Islet of Langerhans (tissue), 1 donor: ENCODE measurements around the gene SCAP.
"Not testable (repeated sequence)": the region's sequence is repeated elsewhere in the genome, so short reads cannot be mapped to it uniquely, and the experiment has no call there.

ENCODE experiments used
- FAIRE-seq: peaks from one replicate; lab custom pipeline; 2011; peaks lifted over from hg19 to GRCh38; lab: Jason Lieb, UNC

Gene SCAP

DNA sequence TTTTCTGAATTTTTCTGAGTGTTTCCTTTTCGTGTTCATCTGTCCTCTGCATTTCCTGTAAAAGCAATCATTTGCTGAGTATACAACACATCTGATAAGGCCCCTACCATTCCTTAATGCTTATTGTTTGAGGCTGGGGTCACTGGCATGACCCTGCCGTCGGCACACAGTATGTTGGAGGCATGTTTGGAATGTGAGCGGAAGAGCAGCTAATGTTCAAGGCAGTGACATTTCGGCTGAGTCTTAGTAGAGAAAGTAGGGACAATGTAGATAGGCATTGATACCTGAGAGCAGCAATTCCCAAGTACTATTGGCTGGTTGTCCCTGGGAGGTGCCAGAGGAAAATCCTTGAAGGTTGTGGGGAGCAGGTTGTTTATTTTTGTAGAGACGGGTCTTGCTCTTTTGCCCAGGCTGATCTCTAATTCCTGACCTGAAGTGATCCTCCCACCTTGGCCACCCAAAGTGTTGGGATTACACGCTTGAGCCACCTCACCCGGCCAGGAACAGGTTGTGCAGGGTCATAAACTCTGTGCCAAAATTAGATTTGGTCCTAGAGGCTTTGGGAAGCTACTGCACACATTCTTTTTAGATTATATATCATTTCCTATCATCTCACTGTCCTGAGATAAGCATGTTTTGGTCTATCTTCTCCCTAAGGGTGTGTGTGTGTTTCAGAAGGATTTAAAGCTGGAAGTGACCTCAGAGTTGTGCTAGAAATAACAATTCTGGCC lies 81.4 kb downstream of the SCAP start:
- FAIRE-seq, result no peak

DNA sequence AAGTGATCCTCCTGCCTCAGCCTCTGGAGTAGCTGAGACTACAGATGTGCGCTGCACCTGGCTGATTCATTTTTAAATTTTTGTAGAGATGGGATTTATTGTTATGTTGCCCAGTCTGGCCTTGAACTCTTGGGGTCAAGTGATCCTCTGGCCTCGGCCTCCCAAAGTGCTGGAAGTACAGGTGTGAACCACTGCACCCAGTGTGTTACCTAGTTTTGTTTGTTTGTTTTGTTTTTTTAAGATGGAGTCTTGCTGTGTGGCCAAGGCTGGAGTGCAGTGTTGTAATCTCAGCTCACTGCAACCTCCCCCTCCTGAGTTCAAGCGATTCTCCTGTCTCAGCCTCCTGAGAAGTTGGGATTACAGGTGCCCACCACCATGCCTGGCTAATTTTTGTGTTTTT lies 82.8 kb downstream of the SCAP start:
- no peak for FAIRE-seq

DNA sequence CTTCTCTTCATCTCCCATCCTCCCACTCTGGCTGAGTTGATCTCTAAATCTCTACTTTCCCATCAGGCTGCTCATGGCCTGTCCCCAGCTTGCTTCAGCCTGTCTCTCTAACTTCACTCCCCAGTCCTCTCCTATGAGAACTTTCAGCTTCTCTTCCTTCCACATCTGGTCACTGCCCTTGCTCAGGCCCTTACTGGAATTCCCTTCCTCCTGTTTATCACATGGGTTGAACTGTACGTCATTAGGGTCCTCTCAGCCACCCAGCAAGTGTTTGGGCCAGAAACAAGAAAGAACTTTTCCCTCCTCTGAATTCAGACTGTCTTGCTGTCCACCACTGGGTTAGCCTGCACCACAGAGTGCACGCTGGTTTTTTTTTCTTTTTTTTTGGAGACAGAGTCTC lies 89.9 kb downstream of the SCAP start:
- FAIRE-seq, result no peak

DNA sequence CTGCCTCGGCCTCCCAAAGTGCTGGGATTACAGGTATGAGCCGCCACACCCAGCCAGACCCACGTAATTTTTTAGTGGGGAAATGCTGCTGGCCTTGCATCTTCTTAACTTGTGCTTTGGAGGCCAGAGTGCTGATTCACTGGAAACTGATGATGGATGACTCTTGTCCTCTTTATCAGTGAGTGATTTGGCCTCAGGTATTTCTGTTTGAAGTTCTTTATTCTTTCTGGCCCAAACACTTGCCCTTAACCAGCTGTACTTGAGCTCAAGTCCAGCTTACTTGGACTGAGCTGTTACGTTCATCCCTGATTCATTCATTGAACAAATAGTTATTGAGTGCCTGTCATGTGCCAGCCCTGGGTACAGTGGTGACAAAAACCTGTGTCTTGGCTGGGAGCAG lies 90.7 kb downstream of the SCAP start:
- FAIRE-seq, result no peak

DNA sequence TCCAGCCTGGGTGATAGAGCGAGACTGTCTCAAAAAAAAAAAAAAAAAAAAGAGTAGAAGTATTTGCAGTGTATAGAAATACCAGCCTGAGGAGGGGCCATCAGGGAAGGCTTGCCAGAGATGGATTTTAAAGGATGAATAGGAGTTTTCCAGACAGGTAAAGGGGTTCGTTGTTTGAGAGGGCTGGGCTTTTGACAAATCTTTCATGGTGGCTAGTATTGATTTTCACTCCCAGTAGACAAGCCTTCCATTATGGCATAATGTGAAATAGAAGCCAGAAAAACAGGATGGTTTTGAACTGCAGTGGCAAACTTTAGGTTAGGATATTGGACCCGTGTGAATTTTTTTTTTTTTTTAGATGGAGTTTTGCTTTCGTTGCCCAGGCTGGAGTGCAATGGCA lies 91.3 kb downstream of the SCAP start:
- FAIRE-seq, result no peak

DNA sequence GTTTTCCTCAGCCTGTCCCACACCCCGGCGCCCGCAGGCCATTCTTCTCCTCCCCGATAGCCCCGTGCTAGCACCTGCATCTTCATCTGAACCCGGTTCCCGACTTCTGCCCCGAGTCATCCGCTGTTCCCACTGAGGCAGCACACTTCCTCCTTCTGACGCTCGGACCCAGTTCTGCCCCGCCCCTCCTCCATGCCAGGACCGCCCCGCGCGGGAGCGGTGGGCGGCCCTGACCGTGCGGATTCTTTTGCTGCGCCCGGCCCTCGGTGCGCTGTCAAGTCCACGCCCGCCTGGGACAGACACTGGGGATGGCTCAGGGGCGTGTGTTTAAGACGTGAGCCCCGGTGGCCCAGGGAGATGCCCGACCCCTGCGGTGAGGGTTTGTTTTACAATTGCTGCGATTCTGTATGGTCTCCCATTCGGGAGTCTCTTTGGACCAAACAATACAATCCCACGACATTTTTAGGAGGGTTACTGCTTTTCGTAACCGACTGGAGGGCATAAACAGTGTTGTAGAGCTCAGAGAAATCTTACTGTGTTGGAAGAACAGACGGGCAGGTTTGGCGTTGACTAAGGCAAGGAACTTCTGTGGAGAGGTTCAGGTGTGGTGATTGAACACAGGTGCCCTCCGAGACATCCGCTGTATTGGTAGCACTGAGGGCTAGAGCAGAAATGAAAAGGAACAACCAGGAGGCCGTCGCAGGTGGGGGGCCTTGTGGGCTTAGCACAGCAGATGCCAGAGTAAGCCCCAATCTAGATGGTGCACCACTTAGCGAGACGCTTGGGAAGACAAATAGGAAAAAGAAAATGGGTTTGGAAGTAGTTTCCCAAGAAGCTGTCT lies 94.2 kb downstream of the SCAP start:
- FAIRE-seq, result no peak

DNA sequence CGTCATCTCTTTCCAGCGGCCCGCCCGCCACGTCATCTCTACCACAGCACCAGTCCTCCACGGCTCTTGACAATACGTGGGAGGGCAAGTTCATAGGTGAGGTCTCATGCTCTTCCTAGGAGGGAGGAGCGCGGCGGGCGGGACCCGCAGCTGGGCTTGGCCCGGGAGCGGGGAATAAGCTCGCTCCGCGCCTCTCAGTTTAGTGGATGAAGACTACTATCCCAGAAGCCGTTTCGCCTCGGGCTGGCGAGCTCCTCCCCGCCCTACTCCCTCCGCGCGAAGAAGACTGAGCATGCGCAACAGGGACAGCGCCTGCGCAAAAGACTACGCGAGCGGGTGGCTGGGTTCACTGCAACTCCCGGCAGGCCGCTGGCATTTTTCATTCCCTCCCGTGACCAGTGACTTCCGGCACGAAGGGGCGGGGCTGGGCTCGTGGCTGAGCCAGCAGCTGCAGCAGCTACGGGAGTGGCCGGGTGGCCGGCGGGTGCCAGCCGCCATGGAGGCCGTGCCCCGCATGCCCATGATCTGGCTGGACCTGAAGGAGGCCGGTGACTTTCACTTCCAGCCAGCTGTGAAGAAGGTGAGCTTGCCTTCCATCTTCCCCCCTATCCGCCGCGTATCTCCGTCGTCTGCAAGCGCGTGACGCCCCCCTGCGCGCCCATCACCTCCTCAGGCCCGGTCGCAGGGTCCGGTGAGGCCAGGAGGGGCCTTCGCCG lies 95.0 kb downstream of the SCAP start, which contains the start of gene PTPN23:
Gene PTPN23 (plus strand): TSS at position 421 of the 716 bp plus-strand sequence. CDS start 76 bp downstream, at position 497.
- no peak for FAIRE-seq

DNA sequence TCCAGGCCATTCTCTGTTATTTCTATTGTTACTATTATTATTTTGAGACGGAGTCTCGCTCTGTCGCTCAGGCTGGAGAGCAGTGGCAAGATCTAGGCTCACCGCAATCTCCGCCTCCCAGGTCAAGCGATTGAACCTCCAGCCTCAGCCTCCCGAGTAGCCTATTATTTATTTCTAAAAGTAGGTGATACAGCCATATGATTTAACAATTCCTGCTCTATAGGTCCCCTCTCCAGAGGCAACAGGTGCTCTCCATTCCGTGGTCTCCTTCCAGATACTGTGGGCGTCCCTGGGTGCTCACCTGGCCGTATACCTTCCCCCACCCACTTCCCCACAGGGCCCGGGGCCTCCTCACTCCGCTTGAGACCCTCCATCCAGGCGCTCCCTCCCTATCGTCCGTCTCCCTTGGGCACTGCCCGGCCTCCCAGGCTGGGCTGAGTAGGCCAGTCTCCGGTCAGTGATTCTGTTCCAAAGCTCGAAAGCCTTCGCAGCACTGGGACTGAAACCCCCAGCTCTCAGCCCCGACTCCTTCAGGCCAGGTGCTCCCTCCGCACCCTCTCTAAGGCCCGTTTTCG lies 95.6 kb downstream of the SCAP start:
- FAIRE-seq, result no peak

DNA sequence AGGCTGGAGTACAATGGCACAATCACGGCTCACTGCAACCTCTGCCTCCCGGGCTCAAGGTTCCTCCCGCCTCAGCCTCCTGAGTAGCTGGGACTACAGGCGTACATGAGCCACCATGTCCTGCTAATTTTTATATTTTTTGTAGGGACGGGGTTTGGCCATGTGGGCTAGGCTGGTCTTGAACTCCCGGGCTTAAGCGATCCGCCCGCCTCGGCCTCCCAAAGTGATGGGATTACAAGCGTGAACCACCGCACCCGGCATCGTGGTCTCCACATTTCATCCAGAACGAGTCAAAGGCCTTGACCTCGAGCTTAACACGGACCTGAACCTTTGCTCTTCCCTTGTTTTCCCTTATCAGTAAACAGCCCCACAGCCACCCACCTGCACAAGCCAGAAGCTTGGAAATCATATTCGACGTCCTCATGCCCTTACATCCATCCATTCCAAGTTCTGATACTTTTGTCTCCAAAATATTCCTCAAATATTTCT lies 96.3 kb downstream of the SCAP start:
- no peak for FAIRE-seq

DNA sequence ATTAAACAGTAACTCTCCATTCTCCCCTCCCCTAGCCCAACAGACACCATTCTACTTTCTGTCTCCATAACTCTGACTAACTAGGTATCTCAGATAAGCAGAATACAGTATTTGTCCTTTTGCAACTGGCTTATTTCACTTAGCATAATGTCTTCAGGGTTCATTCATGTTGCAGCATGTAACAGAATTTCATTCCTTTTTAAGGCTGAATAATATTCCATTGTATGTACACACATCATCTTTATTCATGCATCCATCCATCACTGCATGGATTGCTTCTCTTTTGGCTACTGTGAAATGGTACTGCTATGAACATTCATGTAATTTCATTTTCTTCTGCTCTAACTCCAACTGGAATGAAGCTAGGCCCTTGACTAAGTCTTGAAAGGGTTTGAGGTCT lies 96.9 kb downstream of the SCAP start:
- FAIRE-seq, result no peak

DNA sequence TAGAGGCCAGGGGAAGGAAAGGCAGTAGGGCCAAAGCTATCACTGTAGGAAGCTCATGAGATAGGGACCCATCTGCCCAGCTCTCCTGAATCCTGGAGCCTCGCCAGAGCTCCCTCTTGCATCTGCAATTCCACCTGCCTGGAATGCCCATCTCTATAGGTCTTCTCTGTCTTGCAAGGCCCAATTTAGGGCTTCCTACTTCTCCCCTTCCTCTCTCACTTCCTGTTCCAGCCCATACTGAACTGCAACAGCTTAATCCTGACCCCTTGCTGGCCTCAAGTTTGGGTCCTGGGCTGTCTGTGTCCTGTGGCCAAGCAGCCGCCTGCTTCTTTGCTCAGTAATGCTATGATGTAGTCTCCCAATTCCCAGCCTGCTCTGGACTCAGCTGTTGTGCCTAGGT lies 98.6 kb downstream of the SCAP start:
- FAIRE-seq, result no peak

DNA sequence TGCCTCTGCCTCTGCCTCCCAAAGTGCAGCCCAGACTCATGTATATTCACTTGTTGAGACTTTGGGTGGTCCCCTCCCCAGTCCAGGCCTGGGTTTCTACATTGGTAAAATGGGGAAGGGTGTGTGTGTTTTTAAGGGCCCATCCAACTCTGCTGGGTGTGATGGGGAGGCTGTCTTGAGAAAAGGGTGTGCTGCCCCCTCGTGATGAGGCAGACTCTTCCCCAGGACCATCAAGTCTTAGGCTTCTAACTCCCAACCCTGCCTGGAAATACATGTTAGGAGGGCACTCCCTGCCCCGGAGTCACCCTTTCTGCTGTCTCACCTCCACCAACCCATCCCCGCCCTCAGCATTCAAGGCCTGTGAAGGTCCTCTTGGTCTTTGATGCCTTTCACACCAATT lies 99.3 kb downstream of the SCAP start:
- FAIRE-seq, result no peak

DNA sequence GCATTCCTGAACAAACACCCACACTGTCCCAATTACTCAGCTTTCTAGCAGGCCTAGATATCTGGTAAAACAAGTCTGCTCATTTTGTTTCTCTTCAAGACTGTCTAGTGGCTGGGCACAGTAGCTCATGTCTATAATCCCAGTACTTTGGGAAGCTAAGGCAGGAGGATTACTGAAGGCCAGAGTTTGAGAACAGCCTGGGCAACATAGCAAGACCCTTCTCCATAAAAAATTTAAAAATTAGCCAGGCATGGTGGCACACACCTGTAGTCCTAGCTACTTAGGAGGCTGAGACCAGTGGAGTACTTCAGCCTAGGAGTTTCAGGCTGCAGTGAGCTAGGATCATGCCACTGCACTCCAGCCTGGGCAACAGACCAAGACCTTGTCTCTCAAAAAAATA lies 101.2 kb downstream of the SCAP start:
- FAIRE-seq, result no peak

DNA sequence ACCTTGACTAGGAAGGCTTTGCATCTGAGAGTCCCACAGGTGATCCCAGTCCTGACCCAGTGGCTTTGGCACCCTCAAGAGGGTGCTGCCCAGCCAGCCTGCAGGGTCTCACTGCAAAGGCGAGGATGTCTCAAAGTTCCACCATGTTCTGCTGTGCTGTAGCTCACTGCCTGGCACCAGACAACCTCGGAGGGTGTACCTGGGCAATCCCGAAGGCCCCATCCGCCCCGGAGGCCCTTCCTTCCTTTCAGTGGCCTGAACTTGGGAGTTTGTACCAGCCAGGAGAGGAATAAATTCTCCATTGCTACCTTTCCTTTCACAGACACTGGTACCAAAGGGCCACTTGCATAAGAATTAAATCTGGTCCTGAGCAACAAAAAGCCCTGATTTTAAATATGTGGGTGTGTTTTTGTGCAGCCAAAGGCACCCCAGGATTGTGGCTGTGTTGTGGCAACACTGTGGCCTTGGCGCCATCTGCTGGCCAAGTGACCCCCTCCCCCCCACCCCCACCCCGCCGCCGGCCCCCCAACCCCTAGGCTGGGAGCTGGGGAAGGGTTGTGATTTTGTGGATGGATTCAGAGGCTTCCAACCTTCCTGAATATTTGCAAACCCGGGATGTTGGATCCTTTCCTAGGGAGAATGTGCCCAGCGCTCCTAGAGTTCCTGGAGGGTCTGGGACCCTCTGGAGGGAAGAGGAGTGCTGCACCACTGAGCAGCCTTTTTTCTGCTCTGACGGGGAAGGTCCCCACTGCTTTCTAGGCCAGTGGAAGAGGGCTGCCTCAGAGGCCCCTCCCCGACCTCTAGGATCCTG lies 104.6 kb downstream of the SCAP start:
- FAIRE-seq, result no peak

DNA sequence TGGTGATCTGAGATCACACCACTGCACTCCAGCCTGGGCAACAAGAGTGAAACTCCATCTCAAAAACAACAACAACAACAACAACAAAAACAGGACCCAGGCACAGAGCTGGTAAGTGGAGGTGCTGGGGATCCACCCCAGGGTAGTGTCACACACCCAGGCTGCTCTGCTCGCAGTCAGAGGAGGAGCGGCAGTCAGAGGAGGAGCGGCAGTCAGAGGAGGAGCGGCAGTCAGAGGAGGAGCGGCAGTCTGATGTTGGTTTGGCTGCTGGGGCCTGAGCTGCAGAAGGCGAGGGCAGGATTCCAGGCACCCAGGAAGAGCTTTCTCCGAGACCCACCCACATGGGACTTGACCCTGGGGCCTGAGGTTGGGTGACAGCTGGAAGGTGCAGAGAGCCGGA lies 105.7 kb downstream of the SCAP start:
- FAIRE-seq, result not testable (repeated sequence)

DNA sequence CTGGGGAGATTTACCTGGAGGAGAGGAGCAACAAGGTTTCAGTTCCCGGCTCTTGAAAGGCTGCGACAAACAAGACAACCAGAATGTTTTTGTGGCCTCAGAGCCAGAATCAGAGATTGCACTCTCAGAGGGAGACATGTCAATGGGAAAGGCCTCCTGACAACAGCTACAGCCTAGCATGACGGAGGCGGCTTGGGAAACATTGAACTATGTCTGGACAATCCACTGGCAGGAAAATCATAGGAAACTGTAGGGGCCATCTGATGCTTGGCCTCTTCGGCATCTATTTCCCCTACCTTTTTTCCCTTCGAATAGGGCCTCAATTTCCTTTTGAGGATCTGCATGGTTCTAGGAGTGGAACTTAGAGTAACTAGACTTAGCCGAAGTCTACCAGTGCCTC lies 108.1 kb downstream of the SCAP start:
- no peak for FAIRE-seq

DNA sequence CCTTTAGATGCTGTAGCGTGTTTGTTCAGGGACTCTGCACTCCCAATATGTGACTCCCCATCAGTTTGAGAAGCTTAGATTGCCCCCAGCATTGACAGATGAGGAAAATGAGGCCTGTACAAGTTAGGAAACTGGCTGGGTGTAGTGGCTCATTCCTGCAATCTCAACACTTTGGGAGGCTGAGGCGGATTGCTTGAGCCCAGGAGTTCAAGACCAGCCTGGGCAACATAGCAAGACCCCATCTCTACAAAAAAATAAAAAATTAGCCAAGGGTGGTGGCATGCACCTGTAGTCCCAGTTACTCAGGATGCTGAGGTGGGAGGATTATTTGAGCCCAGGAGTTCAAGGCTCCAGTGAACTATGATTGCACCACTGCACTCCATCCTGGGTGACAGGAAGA lies 108.9 kb downstream of the SCAP start:
- FAIRE-seq, result no peak

DNA sequence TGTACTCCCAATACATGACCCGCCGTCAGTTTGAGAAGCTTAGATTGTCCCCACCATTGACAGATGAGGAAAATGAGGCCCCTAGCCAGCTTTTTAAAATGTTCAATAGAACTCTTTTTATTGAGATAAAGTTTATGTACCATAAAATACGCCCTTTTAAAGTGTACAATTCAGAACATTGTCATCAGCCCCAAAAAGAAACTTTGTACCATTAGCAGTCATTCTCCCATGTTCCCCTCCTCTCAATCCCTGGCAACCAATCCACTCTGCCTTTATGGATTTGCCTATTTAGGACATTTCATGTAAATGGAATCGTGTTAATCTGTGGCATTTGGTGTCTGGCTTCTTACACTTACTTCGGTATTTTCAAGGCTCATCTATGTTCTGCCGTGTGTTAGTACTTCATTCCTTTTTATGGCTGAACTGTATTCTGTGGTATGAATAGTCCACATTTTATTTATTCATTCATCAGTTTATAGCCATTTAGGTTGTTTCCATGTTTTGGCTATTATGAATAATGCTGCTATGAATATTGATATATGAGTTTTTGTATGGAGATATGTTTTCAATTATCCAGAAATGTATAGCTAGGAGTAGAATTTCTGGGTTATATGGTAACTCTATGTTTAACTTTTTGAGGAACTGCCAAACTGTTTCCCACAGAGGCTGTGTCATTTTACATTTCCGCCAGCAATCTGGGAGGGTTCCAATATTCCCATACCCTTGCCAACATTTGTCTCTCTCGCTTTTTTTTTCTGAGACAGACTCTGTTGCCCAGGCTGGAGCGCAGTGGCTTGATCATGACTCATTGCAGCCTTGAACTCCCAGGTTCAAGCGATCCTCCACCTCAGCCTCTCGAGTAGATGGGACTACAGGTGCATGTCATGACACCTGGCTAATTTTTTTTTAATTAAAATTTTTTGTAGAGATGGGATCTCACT lies 110.3 kb downstream of the SCAP start:
- FAIRE-seq, result no peak
